Right lobe of liver (tissue), 4 donors: ENCODE measurements around the gene ZNF830.

Experiments used
- CTCF ChIP-seq, 4 donors: fragments of 200-600 bp in 3 of 4; fragments of 450-650 bp in 1 of 4; IDR thresholded peaks; one replicate each; pipeline versions ENCODE4 v1.5.1 to v1.8.0; 2016 to 2022; ENCODE audit warnings: antibody characterized with exemption in 4 of 4, mild to moderate bottlenecking in 2 of 4
- POLR2A ChIP-seq: fragments of 450-650 bp; IDR thresholded peaks from one replicate; pipeline ENCODE4 v1.6.1; 2017; ENCODE audit warnings: antibody characterized with exemption, mild to moderate bottlenecking
- donor health status: DM: no; HTN: no; CAD: no.
- donor health status: DM: no; HTN: no; CAD: no.
- donor health status: DM: no; HTN: yes; CAD: no.

GRCh38 chr17:34996422-34997285 is 35.3 kb downstream of the ZNF830 start:
- TF ChIP-seq CTCF (IDR thresholded peaks at IDR 0.05), result no peak
- TF ChIP-seq POLR2A, result no peak
